Stimulated activated CD4-positive, alpha-beta T cell treated with anti-CD3 and anti-CD28 coated beads, Interleukin-15, amount 100 ng/mL, for 1 hour (primary cell): ENCODE data around the gene HDGFL2.
A peak's percentile ranks its signal among the peaks of the same experiment; 100 is the strongest.

Experiments used
- DNase-seq, 2 donors: peaks; one replicate each; pipeline ENCODE4 v3.0.0-alpha.2; 2020; ENCODE audit warnings: low read depth in 1 of 2, low spot score in 1 of 2

Gene HDGFL2

GRCh38 chr19:4472174-4472974 lies at the start of gene HDGFL2:
HDGFL2 (plus strand) TSS chr19:4472297; CDS start chr19:4472351, 54 bp downstream.
- peak in 1 of 2 donors; percentile 91 for DNase-seq

GRCh38 chr19:4423416-4424126 lies 48.5 kb upstream of the HDGFL2 start:
- no peak for DNase-seq

GRCh38 chr19:4425537-4425936 lies 46.6 kb upstream of the HDGFL2 start:
- DNase-seq = no peak

GRCh38 chr19:4428326-4428975 lies 43.6 kb upstream of the HDGFL2 start:
- no peak for DNase-seq

DNA sequence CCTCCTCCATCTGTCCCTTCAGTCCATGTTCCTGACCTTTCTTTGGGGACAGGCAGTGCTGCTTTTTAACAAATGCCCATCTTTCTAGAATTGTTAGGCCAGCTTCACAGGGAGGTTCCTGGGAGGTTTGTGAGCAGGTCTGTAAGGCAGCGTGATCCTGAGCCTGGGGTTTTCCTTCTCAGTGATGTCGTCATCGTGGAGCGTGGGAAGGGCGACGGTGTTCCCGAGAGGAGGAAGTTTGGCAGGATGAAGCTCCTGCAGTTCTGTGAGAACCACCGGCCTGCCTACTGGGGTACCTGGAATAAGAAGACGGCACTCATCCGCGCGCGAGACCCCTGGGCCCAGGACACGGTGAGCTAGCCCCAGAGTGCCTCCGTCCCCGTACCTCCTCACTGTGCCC lies 42.8 kb upstream of the HDGFL2 start:
- DNase-seq = no peak

- no peak for DNase-seq
Measured at GRCh38 chr19:4429771-4430171, 42.3 kb upstream of the HDGFL2 start.

- DNase-seq = no peak
Measured at GRCh38 chr19:4430760-4431159, 41.3 kb upstream of the HDGFL2 start.

DNA sequence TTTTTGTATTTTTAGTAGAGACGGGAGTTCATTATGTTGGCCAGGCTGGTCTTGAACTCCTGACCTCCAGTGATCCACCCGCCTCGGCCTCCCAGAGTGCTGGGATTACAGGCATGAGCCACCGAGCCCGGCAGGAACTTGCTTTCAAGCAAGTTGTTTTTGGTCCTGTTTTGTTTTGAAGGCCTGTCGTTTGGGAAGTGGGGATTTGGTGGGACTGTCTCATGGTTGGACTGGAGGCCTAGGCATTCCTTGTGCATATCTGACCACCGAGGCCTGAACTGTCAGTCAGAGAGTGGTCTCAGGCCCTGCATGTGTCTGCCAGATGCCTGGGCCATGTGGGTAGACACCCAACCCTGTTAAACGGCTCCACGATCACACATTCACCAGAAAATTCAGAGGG lies 40.8 kb upstream of the HDGFL2 start:
- no peak for DNase-seq

- no peak for DNase-seq
Measured at GRCh38 chr19:4431808-4432674, 40.1 kb upstream of the HDGFL2 start.

DNA sequence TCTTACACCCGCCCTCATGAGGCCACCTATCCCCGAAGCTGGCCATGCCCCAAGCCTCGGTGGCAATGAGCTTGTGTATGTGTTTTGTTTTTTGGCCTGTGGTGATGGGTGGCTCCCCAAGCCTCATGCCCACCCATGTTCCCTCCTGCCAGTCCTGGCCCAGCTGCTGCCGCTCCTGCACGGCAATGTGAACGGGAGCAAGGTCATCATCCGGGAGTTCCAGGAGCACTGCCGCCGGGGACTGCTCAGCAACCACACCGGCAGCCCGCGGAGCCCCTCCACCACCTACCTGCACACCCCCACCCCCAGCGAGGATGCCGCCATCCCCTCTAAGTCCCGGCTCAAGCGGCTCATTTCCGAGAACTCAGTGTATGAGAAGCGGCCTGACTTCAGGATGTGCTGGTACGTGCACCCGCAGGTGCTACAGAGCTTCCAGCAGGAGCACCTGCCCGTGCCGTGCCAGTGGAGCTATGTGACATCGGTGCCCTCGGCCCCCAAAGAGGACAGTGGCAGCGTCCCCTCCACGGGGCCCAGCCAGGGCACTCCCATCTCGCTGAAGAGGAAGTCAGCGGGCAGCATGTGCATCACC lies 39.1 kb upstream of the HDGFL2 start:
- no peak for DNase-seq

DNA sequence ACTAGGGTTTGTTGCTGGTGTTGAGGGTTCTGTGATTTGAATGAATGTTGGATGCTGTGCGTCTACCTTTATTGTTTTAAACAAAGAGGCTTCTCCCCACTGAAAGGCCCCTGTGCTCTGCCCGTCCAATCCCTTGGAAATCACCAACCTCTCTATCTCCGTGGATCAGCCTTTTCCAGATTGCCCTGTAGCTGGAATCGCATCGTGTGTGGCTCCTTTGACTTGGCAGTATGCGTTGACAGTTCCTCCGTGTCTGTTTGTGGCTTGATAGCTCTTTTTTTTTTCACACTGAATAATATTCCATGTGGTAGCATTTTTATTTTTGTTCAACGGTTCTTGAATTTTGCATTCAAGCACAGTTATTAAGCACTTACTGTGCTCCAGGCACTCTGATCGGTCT lies 37.7 kb upstream of the HDGFL2 start:
- DNase-seq = no peak

- no peak for DNase-seq
Measured at GRCh38 chr19:4436231-4436630, 35.9 kb upstream of the HDGFL2 start.

DNA sequence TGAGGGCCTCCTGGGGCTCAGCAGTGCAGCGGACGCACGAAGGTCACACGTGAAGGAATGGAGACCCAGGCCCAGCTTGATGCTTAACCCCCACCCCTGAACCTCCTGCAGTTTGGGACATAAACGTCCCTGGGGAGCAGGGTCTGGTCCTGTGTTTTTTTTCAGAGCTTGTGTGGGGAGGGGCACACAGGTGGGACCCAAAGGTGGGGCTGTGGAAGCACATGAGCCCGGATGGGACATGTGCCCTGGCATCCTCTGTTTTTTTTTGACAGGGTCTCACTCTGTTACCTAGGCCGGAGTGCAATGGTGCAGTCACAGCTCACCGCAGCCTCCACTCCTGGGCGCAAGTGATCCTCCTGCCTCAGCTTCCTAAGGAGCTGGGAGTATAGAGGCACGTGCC lies 35.0 kb upstream of the HDGFL2 start:
- no peak for DNase-seq

- DNase-seq = no peak
Measured at GRCh38 chr19:4439243-4439642, 32.9 kb upstream of the HDGFL2 start.

DNA sequence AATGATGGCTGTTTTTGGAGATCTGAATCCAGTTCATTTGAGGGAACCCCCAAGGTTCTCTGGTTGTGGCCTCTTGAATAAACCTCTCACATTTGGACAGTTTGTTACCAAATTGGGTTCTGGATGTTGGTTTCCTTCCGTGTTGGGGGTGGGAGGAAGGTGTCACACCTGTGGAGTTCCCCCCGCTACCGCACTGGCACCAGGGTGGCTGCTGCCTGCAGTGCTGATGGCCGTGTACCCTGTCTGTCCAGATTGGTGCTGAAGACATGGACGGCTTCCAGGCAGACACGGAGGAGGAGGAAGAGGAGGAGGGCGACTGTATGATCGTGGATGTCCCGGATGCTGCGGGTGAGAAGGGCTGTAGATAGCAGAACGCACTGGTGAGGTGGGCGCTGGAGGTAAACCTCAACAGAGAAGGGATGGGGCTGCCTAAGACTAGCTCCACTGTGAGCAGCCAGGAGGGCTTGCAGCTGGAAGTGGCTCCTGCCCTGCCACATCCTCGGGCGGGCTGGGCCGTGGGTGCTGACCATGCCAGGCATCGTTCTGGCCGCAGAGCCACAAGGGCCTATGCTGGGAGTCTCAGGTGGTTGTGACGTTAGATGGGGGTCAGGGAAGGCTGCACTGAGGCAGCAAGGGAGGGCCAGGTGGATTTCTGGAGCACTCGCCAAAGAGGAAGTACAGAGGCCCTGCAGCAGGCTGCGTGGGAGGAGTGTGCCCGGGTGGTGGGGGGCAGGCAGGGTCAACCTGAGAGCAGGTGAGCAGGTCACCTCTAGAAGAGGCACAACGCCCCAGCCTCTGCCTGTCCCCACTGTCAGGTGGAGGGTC lies 29.9 kb upstream of the HDGFL2 start:
- DNase-seq = no peak

- DNase-seq = no peak
Measured at GRCh38 chr19:4442819-4443146, 29.3 kb upstream of the HDGFL2 start.

GRCh38 chr19:4443188-4443587 lies 28.9 kb upstream of the HDGFL2 start:
- DNase-seq = no peak

DNA sequence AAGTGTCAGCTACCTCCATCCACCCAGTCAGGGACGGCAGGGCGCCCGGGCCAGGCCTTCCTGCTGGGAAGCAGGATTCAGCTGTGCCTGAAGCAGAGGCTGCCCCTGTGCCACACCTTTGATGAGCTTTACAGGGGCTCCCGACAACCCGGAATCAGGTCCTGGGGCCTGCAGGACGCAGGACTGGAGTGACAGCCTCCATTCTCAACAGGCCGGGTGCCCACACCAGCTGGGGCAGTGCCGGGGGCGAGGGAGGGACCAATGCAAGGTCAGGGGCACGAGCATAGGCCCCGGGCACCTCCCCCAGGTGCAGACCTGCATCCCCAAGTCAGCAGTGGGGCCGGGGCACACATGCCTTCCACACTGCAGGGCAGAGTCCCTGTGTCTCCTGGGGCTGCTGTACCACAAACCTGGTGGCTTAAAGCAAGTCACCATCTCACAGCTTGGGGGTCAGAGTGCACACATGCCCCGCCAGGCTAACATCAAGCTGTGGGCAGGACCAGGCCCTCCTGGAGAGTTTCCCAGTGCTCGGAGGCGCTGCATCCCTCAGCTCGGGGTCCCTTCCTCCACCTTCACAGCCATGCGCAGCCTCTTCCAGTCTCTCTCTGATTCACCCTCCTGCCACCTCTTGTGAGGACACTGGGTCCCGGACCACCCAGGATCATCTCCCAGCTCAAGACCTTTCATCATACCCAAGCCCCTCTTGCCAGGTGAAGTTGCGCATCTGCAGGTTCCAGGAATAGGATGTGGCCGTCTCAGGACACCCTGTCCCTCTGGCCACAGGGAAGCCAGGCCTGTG lies 27.9 kb upstream of the HDGFL2 start:
- no peak for DNase-seq
